Small intestine (tissue), 7 donors: ENCODE data around the gene GFRA1. TPM values are rescaled to one million over a fixed set of nuclear protein-coding genes. Genes with fewer than 3 reads are reported as not detected.

Source experiments
- DNase-seq, 2 donors: peaks; one replicate each; pipeline versions ENCODE4 v3.0.0 to v3.0.0-alpha.2; 2013
- FAIRE-seq: peaks from 2 replicates; lab custom pipeline; 2012; peaks lifted over from hg19 to GRCh38; lab: Jason Lieb, UNC
- H3K27ac ChIP-seq, 3 donors: one replicate each; pipeline ENCODE4 v1.5.1; 2013; ENCODE audit warnings: low read length in 2 of 3, mild to moderate bottlenecking in 2 of 3, control low read depth in 1 of 3, inconsistent platforms in 1 of 3, low read depth in 1 of 3, moderate library complexity in 1 of 3
- H3K27me3 ChIP-seq, 3 donors: one replicate each; pipeline ENCODE4 v1.6.1; 2013; ENCODE audit warnings: low read length in 3 of 3, inconsistent platforms in 1 of 3; ENCODE audit not compliant: control insufficient read depth in 3 of 3, insufficient read depth in 3 of 3
- H3K36me3 ChIP-seq, 3 donors: one replicate each; pipeline ENCODE4 v1.6.1; 2013; ENCODE audit warnings: low read length in 3 of 3, inconsistent platforms in 1 of 3, low read depth in 1 of 3, mild to moderate bottlenecking in 1 of 3, moderate library complexity in 1 of 3; ENCODE audit not compliant: control insufficient read depth in 3 of 3, insufficient read depth in 2 of 3
- H3K4me1 ChIP-seq, 3 donors: one replicate each; pipeline ENCODE4 v1.6.1; 2013; ENCODE audit warnings: low read length in 2 of 3, inconsistent platforms in 1 of 3, low read depth in 1 of 3, mild to moderate bottlenecking in 1 of 3, moderate library complexity in 1 of 3; ENCODE audit not compliant: control insufficient read depth in 3 of 3, insufficient read depth in 2 of 3
- H3K4me3 ChIP-seq, 3 donors: one replicate each; pipeline ENCODE4 v1.5.1; 2013; ENCODE audit warnings: low read length in 3 of 3, control low read depth in 1 of 3, inconsistent platforms in 1 of 3, low read depth in 1 of 3, mild to moderate bottlenecking in 1 of 3, moderate library complexity in 1 of 3
- H3K9me3 ChIP-seq, 2 donors: one replicate each; pipeline ENCODE4 v1.6.1; 2013; ENCODE audit warnings: low read depth in 1 of 2, low read length in 1 of 2; ENCODE audit not compliant: control insufficient read depth in 2 of 2, insufficient read depth in 1 of 2
- WGBS, 3 donors: extraction: QIAGEN DNeasy Blood & Tissue Kit; methylation state at CpG; one replicate each; pipeline ENCODE4 v1.1.7; 2013; 5-methylcytosine and 5-hydroxymethylcytosine counted together
- polyA plus RNA-seq, 4 donors: library from polyadenylated mRNA; stranded (reverse) in 3 of 4; unstranded in 1 of 4; fragments of 200-250 nt in 3 of 4; fragments of 120-200 nt in 1 of 4; gene quantifications; one replicate each; pipeline versions ENCODE4 v1.2.1 to v1.2.3, GENCODE V29; 2013
- donor health status: healthy with polysubstance abuse.
- donor health status: control.
- donor health status: control.
- donor health status: Bipolar disorder and iron deficiency.
- donor health status: healthy.

The GFRA1 gene
- polyA plus RNA-seq, 4 donors: 0.22 to 7.4 (median 1.6) TPM

- no peak for DNase-seq
- Histone ChIP-seq H3K36me3 (no peaks in the 10 kb centered on the region), H3K4me1 (no peaks in the 10 kb centered on the region), H3K9me3 (peaks cover 0 to 13% of the 10 kb centered on the region in 2 donors), H3K27me3 (no peaks in the 10 kb centered on the region), H3K4me3 (no peak overlapping the region), H3K27ac (no peak overlapping the region)
- no peak for FAIRE-seq
- WGBS, 3 donors: 93 to 96% (median 95%) methylated on average over 4 of the region's 4 CpGs
These were observed 77.4 kb downstream of the GFRA1 start for GRCh38 chr10:116195583-116195982.

DNA sequence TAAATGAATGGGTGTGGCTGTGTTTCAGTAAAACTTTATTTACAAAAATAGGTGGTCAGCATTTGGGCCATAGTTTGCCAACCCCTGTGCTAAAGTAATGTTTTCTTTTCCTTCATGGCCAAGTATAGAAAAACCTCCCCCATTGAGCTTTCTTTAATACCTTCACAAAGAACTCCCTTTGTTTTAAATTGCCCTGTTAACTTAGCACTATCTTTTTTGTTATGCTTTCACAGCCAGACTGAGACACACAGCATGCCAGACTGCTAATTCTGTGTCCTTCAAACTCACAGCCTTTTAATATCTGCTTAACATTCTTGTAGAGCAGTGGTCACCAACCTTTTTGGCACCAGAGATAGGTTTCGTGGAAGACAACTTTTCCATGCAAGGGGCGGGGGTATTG lies 78.0 kb downstream of the GFRA1 start:
- H3K4me1 ChIP-seq: no peaks in the 10 kb centered on the region
- no peak for FAIRE-seq
- H3K36me3 ChIP-seq: no peaks in the 10 kb centered on the region
- DNase-seq: no peak
- 66 to 89% (median 84%) methylated on average over 2 of the region's 2 CpGs for WGBS, 3 donors
- H3K4me3 ChIP-seq: no peak overlapping the region
- H3K27me3 ChIP-seq: peaks cover 0 to under 1% (median 0%) of the 10 kb centered on the region in 3 donors
- H3K27ac ChIP-seq: no peak overlapping the region
- peaks cover 0 to 13% of the 10 kb centered on the region in 2 donors for H3K9me3 ChIP-seq

- Histone ChIP-seq H3K4me1 (no peaks in the 10 kb centered on the region), H3K4me3 (no peak overlapping the region), H3K27me3 (peaks cover 0 to 4% (median 0%) of the 10 kb centered on the region in 3 donors), H3K36me3 (no peaks in the 10 kb centered on the region), H3K9me3 (peaks cover 0 to 13% of the 10 kb centered on the region in 2 donors), H3K27ac (no peak overlapping the region)
- WGBS, 3 donors: 84 to 94% (median 91%) methylated on average over 1 of the region's 1 CpG
- FAIRE-seq (no peak), DNase-seq (no peak)
These were observed 78.9 kb downstream of the GFRA1 start for GRCh38 chr10:116194061-116194460.

- Histone ChIP-seq H3K4me1 (no peaks in the 10 kb centered on the region), H3K9me3 (peaks cover 0 to 9% of the 10 kb centered on the region in 2 donors), H3K27me3 (peaks cover 0 to 6% (median 0%) of the 10 kb centered on the region in 3 donors), H3K27ac (no peak overlapping the region), H3K4me3 (no peak overlapping the region), H3K36me3 (no peaks in the 10 kb centered on the region)
- DNase-seq: no peak
- FAIRE-seq: no peak
- WGBS, 3 donors: 70 to 77% (median 77%) methylated on average over 2 of the region's 2 CpGs
These were observed 82.1 kb downstream of the GFRA1 start for GRCh38 chr10:116190883-116191282.

- WGBS, 3 donors: 81 to 87% (median 83%) methylated on average over 6 of the region's 6 CpGs
- Histone ChIP-seq H3K4me1 (no peaks in the 10 kb centered on the region), H3K36me3 (no peaks in the 10 kb centered on the region), H3K9me3 (no peaks in the 10 kb centered on the region), H3K27ac (no peak overlapping the region), H3K27me3 (peaks cover 0 to 6% (median 0%) of the 10 kb centered on the region in 3 donors), H3K4me3 (no peak overlapping the region)
- FAIRE-seq: no peak
- no peak for DNase-seq
These were observed 86.7 kb downstream of the GFRA1 start for GRCh38 chr10:116186273-116186672.

GRCh38 chr10:116185199-116185867 lies 87.7 kb downstream of the GFRA1 start:
- FAIRE-seq: no peak
- WGBS, 3 donors: 41 to 59% (median 49%) methylated on average over 7 of the region's 7 CpGs

DNA sequence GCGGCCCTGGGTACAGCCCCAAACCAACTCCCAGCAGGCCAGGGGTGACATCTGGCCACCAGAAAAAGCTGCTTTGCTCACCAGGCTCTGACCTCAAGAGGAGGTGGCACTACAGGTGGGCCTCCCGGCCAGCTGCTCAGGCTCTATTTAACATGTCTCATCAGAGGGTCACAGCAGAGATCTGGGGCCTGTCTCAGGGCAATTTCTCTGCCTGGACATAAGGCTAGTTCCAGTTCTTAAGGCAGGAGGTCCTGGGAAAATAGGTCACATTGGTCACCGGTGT lies 88.6 kb downstream of the GFRA1 start:
- no peaks in the 10 kb centered on the region for H3K36me3 ChIP-seq
- H3K4me1 ChIP-seq: no peaks in the 10 kb centered on the region
- FAIRE-seq (no peak), DNase-seq (no peak)
- 75 to 83% (median 77%) methylated on average over 3 of the region's 3 CpGs for WGBS, 3 donors
- no peak overlapping the region for H3K4me3 ChIP-seq
- peaks cover 0 to 2% (median 0%) of the 10 kb centered on the region in 3 donors for H3K27me3 ChIP-seq
- no peak overlapping the region for H3K27ac ChIP-seq
- no peaks in the 10 kb centered on the region for H3K9me3 ChIP-seq

More at GRCh38 chr10:116185199-116185867, 87.7 kb downstream of the GFRA1 start:
- H3K9me3 ChIP-seq: no peaks in the 10 kb centered on the region
- no peaks in the 10 kb centered on the region for H3K36me3 ChIP-seq
- H3K27ac ChIP-seq: no peak overlapping the region
- H3K4me3 ChIP-seq: no peak overlapping the region
- H3K27me3 ChIP-seq: peaks cover 0 to 6% (median 0%) of the 10 kb centered on the region in 3 donors
- no peaks in the 10 kb centered on the region for H3K4me1 ChIP-seq
- no peak for DNase-seq

GRCh38 chr10:116183733-116184511 lies 89.1 kb downstream of the GFRA1 start:
- Histone ChIP-seq H3K36me3 (no peaks in the 10 kb centered on the region), H3K27me3 (peaks cover 0 to 2% (median 0%) of the 10 kb centered on the region in 3 donors), H3K4me1 (no peaks in the 10 kb centered on the region), H3K27ac (no peak overlapping the region), H3K9me3 (no peaks in the 10 kb centered on the region), H3K4me3 (no peak overlapping the region)
- DNase-seq: no peak
- 26 to 45% (median 28%) methylated on average over 5 of the region's 5 CpGs for WGBS, 3 donors
- FAIRE-seq: no peak
